Activated CD8-positive, alpha-beta memory T cell treated with anti-CD3 and anti-CD28 coated beads, Interleukin-2, amount 50 U/mL, for 1 hour (primary cell): ENCODE results near the gene IL5RA.

Source experiments
- DNase-seq: peaks from one replicate; pipeline ENCODE4 v3.0.0-alpha.2; 2020; ENCODE audit errors: extremely low read depth

IL5RA gene

GRCh38 chr3:3110299-3110630 is at the start of gene IL5RA:
Gene IL5RA (minus strand): TSS chr3:3110374. CDS start chr3:3104984, 5,390 bp downstream.
- DNase-seq = no peak

GRCh38 chr3:3157484-3157883 is 47.3 kb upstream of the IL5RA start:
- no peak for DNase-seq

- no peak for DNase-seq
Measured at GRCh38 chr3:3154879-3155610, 44.9 kb upstream of the IL5RA start.

GRCh38 chr3:3151513-3151912 is 41.3 kb upstream of the IL5RA start:
- no peak for DNase-seq

- no peak for DNase-seq
Measured at GRCh38 chr3:3149560-3149959, 39.4 kb upstream of the IL5RA start.

- DNase-seq = no peak
Measured at GRCh38 chr3:3145831-3146230, 35.7 kb upstream of the IL5RA start.

- no peak for DNase-seq
Measured at GRCh38 chr3:3141939-3142338, 31.8 kb upstream of the IL5RA start.

- DNase-seq = no peak
Measured at GRCh38 chr3:3137526-3137925, 27.4 kb upstream of the IL5RA start.

- no peak for DNase-seq
Measured at GRCh38 chr3:3134750-3135448, 24.7 kb upstream of the IL5RA start.

GRCh38 chr3:3133500-3133899 is 23.3 kb upstream of the IL5RA start:
- DNase-seq = no peak

GRCh38 chr3:3129579-3129978 is 19.4 kb upstream of the IL5RA start:
- DNase-seq = no peak

- no peak for DNase-seq
Measured at GRCh38 chr3:3127432-3128010, 17.3 kb upstream of the IL5RA start.

GRCh38 chr3:3126477-3127431 is 16.6 kb upstream of the IL5RA start, which contains the start of gene TRNT1:
Gene TRNT1 (plus strand): TSS chr3:3126940. CDS start chr3:3129041, 2,101 bp downstream.
- DNase-seq = peak; percentile 89

- DNase-seq = no peak
Measured at GRCh38 chr3:3125977-3126376, 15.8 kb upstream of the IL5RA start.

- no peak for DNase-seq
Measured at GRCh38 chr3:3119393-3119851, 9.2 kb upstream of the IL5RA start.

GRCh38 chr3:3117651-3118050 is 7.5 kb upstream of the IL5RA start:
- DNase-seq = no peak

GRCh38 chr3:3113042-3113709 is 3.0 kb upstream of the IL5RA start:
- DNase-seq = no peak

- no peak for DNase-seq
Measured at GRCh38 chr3:3110749-3111361, 681 bp upstream of the IL5RA start.

- DNase-seq = no peak
Measured at GRCh38 chr3:3109407-3110298, 521 bp downstream of the IL5RA start.

GRCh38 chr3:3107858-3108257 is 2.3 kb downstream of the IL5RA start:
- DNase-seq = no peak
